Liver (tissue), 9 donors: ENCODE data around the gene FRMD6. TPM values are rescaled to one million over a fixed set of nuclear protein-coding genes. Genes with fewer than 3 reads are reported as not detected.

ENCODE experiments used
- DNase-seq: peaks from one replicate; pipeline ENCODE4 v3.0.0-alpha.2; 2017; ENCODE audit warnings: low spot score
- H3K27ac ChIP-seq, 2 donors: one replicate each; pipeline ENCODE4 v1.7.0; 2013; ENCODE audit warnings: inconsistent platforms in 2 of 2, low read length in 2 of 2, control low read depth in 1 of 2, low read depth in 1 of 2, mild to moderate bottlenecking in 1 of 2
- H3K27me3 ChIP-seq, 4 donors: one replicate each; pipeline versions ENCODE4 v1.6.1 to v1.7.0; 2013; ENCODE audit warnings: low read length in 3 of 4, inconsistent platforms in 1 of 4, mild to moderate bottlenecking in 1 of 4, moderate library complexity in 1 of 4; ENCODE audit not compliant: control insufficient read depth in 4 of 4, insufficient read depth in 4 of 4
- H3K36me3 ChIP-seq, 4 donors: one replicate each; pipeline versions ENCODE4 v1.6.1 to v1.7.0; 2013; ENCODE audit warnings: low read length in 3 of 4, mild to moderate bottlenecking in 3 of 4, low read depth in 1 of 4, moderate library complexity in 1 of 4; ENCODE audit not compliant: control insufficient read depth in 4 of 4, insufficient read depth in 3 of 4
- H3K4me1 ChIP-seq, 4 donors: one replicate each; pipeline versions ENCODE4 v1.6.1 to v1.7.0; 2013; ENCODE audit warnings: low read length in 3 of 4, mild to moderate bottlenecking in 3 of 4, moderate library complexity in 1 of 4; ENCODE audit not compliant: control insufficient read depth in 4 of 4, insufficient read depth in 4 of 4
- H3K4me3 ChIP-seq, 3 donors: one replicate each; pipeline versions ENCODE4 v1.6.1 to v1.7.0; 2013; ENCODE audit warnings: low read length in 3 of 3, control low read depth in 1 of 3, low read depth in 1 of 3, mild to moderate bottlenecking in 1 of 3
- H3K9ac ChIP-seq, 2 donors: one replicate each; pipeline ENCODE4 v1.7.0; 2013; ENCODE audit warnings: low read length in 2 of 2, mild to moderate bottlenecking in 2 of 2, moderate library complexity in 2 of 2, control low read depth in 1 of 2, low read depth in 1 of 2
- H3K9me3 ChIP-seq, 4 donors: one replicate each; pipeline versions ENCODE4 v1.6.1 to v1.7.0; 2013; ENCODE audit warnings: low read length in 3 of 4; ENCODE audit not compliant: control insufficient read depth in 4 of 4
- EGR1 ChIP-seq, 2 donors: IDR thresholded peaks; 2 replicates each; pipeline ENCODE4 v1.6.1; 2016 to 2018; ENCODE audit warnings: antibody characterized with exemption in 2 of 2, low read depth in 2 of 2
- FOXA1 ChIP-seq: IDR thresholded peaks from 2 replicates; pipeline ENCODE4 v1.6.1; 2016; ENCODE audit warnings: antibody characterized with exemption
- FOXA2 ChIP-seq: IDR thresholded peaks from 2 replicates; pipeline ENCODE4 v1.6.1; 2016; ENCODE audit warnings: antibody characterized with exemption
- GABPA ChIP-seq, 2 donors: IDR thresholded peaks in 1 of 2; conservative IDR thresholded peaks in 1 of 2; 2 replicates each; pipeline ENCODE4 v1.6.1; 2016; ENCODE audit warnings: antibody characterized with exemption in 2 of 2, mild to moderate bottlenecking in 1 of 2, moderate library complexity in 1 of 2
- HNF4A ChIP-seq, 2 donors: conservative IDR thresholded peaks; 2 replicates each; pipeline ENCODE4 v1.6.1; 2016; ENCODE audit warnings: antibody characterized with exemption in 2 of 2, mild to moderate bottlenecking in 2 of 2
- HNF4G ChIP-seq: IDR thresholded peaks from 2 replicates; pipeline ENCODE4 v1.6.1; 2016; ENCODE audit warnings: antibody characterized with exemption
- JUND ChIP-seq, 2 donors: IDR thresholded peaks; 2 replicates each; pipeline ENCODE4 v1.6.1; 2016; ENCODE audit warnings: antibody characterized with exemption in 2 of 2
- NR2F2 ChIP-seq: IDR thresholded peaks from 2 replicates; pipeline ENCODE4 v1.6.1; 2016; ENCODE audit warnings: antibody characterized with exemption
- SP1 ChIP-seq: IDR thresholded peaks from 2 replicates; pipeline ENCODE4 v1.6.1; 2018; ENCODE audit warnings: antibody characterized with exemption, mild to moderate bottlenecking
- TAF1 ChIP-seq: conservative IDR thresholded peaks from 2 replicates; pipeline ENCODE4 v1.6.1; 2016; ENCODE audit warnings: antibody characterized with exemption, mild to moderate bottlenecking
- YY1 ChIP-seq: IDR thresholded peaks from 2 replicates; pipeline ENCODE4 v1.6.1; 2016; ENCODE audit warnings: antibody characterized with exemption, mild to moderate bottlenecking
- WGBS: extraction: QIAGEN DNeasy Blood & Tissue Kit; methylation state at CpG from one replicate; pipeline ENCODE4 v1.1.7; 2013; 5-methylcytosine and 5-hydroxymethylcytosine counted together
- polyA plus RNA-seq, 2 donors: library from polyadenylated mRNA; stranded (reverse) in 1 of 2; unstranded in 1 of 2; fragments of 200-250 nt in 1 of 2; fragments of >200 nt in 1 of 2; fragmentation: Nextera tagmentation in 1 of 2; extraction: Ambion mirVana in 1 of 2; gene quantifications; one replicate each; pipeline versions ENCODE4 v1.2.1 to v1.2.3, GENCODE V29; 2013 to 2015
- total RNA-seq, 2 donors: library from RNA; depleted of rRNA; stranded (reverse); fragments of >200 nt; gene quantifications; one replicate each; pipeline ENCODE4 v1.2.3, GENCODE V29; 2014
- TF ChIP-seq, protein P1 (sequence below): fragments of 150-350 bp; IDR thresholded peaks from 2 replicates; pipeline ENCODE4 v1.5.1; 2017; ENCODE audit warnings: improper control_type of control experiment, low read depth, low read length; ENCODE audit not compliant: missing input control
- TF ChIP-seq, protein P2 (sequence below): IDR thresholded peaks from 2 replicates; pipeline ENCODE4 v1.6.1; 2016; ENCODE audit warnings: antibody characterized with exemption
- TF ChIP-seq, protein P3 (sequence below): IDR thresholded peaks from 2 replicates; pipeline ENCODE4 v1.6.1; 2016; ENCODE audit warnings: antibody characterized with exemption, mild to moderate bottlenecking
- TF ChIP-seq, protein P4 (sequence below): IDR thresholded peaks from 2 replicates; pipeline ENCODE4 v1.6.1; 2016; ENCODE audit warnings: antibody characterized with exemption
- donor health status: healthy.
- donor health status: healthy.
- donor health status: healthy.
- donor health status: healthy.
- donor health status: healthy.

Gene FRMD6
- total and polyA plus RNA-seq, 4 donors = 2.4 to 10.0 (median 3.4) TPM

DNA sequence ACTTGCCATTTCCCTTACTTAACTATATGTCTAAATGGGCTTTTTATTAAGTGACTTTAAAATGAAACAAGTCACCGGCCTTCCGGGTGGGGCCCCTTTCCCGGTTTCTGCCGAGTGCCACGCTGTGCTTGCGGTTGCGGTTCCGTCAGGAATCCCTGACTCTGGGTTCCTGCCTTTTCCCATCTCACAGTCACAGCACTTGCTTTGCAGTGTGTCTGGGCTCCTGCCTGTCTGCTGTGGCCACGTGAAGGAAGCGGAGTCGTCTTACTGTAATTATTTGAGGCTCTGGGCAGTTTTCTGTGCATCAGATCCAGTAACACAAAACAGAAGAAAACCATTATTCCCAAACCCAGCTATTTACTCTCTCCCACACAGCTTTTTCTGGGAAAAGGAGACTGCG is 44.0 kb upstream of the FRMD6 start:
- H3K27ac ChIP-seq = no peak overlapping the region
- WGBS = 85% methylated on average over 12 of the region's 12 CpGs
- H3K4me3 ChIP-seq = no peak overlapping the region
- H3K9me3 ChIP-seq = no peaks in the 10 kb centered on the region
- TF ChIP-seq YY1 (no peak), SP1 (no peak), GABPA (IDR thresholded peaks at IDR 0.05 in 1 of 2, conservative IDR thresholded peaks at IDR 0.05 in 1 of 2) (no peak), EGR1 (IDR thresholded peaks at IDR 0.05; ENCODE audit: low read depth in 2 of 2) (no peak), FOXA1 (no peak)
- H3K9ac ChIP-seq = no peak overlapping the region
- no peaks in the 10 kb centered on the region for H3K4me1 ChIP-seq
- H3K36me3 ChIP-seq = no peaks in the 10 kb centered on the region
- peaks cover 0 to 2% (median 0%) of the 10 kb centered on the region in 4 donors for H3K27me3 ChIP-seq
- DNase-seq = no peak

DNA sequence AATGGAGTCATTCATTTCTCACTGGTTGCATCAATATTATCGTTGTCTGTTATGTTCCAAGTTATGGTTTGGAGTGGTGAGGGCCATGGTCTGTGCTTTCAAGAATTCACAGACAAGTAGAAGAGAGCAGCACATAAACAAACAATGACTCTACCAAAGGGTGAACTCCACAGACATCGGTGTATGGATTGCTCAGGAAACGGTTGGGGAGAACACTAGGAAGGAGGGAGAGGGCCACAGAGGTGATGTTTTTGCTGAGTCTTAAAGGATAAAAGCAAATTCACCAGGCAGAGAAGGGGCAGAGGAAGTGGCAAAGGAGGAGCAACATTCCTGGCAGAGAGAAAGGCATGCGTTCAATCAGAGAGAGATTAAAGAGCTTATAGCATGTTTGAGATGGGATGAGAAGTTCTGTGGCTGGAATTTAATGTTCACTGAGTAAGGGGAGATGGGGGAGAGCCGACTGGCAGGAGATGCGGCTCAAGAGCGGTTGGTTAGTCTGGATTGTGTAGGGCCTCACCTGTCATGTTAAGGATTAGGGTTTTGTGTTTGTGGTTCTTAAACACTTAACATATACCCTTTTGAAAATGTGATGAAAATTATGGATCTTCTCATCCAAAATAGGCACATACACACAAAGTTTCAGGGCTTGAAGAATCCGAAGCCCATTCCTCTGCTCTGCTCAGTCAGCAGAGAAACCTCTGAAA is 42.3 kb upstream of the FRMD6 start:
- Histone ChIP-seq H3K27ac (no peak overlapping the region), H3K9me3 (no peaks in the 10 kb centered on the region), H3K27me3 (peaks cover 0 to 2% (median 0%) of the 10 kb centered on the region in 4 donors), H3K4me1 (no peaks in the 10 kb centered on the region), H3K4me3 (no peak overlapping the region), H3K36me3 (no peaks in the 10 kb centered on the region), H3K9ac (no peak overlapping the region)
- TF ChIP-seq TAF1 (no peak), SP1 (no peak), JUND (IDR thresholded peaks at IDR 0.05) (no peak)
- WGBS = 72% methylated on average over 8 of the region's 8 CpGs
- DNase-seq = no peak

DNA sequence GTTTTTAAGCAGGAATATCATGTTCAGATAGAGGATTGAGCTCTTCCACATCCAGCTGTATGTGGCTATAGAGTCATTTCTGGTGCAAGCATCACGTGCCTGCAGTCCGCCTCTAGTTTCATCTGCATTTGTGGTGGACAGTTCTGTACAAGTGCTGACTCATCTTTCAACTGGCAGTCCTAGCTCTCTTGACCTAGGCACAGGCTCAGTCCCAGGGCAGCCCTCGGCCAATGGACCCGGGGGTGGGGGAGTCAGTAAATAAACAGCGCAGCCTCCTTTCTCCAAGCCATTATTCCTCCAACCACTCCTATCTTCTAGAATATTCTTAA is 41.8 kb upstream of the FRMD6 start:
- TF ChIP-seq GABPA (IDR thresholded peaks at IDR 0.05 in 1 of 2, conservative IDR thresholded peaks at IDR 0.05 in 1 of 2) (no peak), FOXA2 (no peak), YY1 (no peak)
- TF ChIP-seq, protein P1, sequence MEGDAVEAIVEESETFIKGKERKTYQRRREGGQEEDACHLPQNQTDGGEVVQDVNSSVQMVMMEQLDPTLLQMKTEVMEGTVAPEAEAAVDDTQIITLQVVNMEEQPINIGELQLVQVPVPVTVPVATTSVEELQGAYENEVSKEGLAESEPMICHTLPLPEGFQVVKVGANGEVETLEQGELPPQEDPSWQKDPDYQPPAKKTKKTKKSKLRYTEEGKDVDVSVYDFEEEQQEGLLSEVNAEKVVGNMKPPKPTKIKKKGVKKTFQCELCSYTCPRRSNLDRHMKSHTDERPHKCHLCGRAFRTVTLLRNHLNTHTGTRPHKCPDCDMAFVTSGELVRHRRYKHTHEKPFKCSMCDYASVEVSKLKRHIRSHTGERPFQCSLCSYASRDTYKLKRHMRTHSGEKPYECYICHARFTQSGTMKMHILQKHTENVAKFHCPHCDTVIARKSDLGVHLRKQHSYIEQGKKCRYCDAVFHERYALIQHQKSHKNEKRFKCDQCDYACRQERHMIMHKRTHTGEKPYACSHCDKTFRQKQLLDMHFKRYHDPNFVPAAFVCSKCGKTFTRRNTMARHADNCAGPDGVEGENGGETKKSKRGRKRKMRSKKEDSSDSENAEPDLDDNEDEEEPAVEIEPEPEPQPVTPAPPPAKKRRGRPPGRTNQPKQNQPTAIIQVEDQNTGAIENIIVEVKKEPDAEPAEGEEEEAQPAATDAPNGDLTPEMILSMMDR = no peak
- Histone ChIP-seq H3K9me3 (no peaks in the 10 kb centered on the region), H3K36me3 (no peaks in the 10 kb centered on the region), H3K27ac (no peak overlapping the region), H3K27me3 (peaks cover 0 to 2% (median 0%) of the 10 kb centered on the region in 4 donors), H3K4me1 (no peaks in the 10 kb centered on the region), H3K9ac (no peak overlapping the region), H3K4me3 (no peak overlapping the region)
- WGBS = 77% methylated on average over 5 of the region's 5 CpGs
- no peak for DNase-seq

DNA sequence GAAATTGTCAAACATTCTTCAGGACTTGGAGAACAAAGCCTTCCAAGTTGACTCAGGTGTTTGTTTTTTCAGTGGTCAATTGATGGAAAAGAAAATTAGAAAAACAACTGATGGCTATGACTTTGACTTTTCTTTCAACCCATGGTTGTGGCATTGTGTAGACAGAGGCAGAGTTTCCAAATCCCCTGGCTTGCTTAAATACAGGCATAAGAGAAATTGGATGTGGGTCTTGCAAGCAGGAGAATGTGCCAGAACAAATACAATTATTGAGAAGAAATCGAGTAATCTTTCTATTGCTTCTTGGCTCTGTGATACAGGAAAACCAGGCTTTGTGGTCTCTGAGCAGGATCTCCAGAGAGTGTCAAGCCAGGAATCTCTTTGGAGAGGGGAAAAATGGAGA is 40.9 kb upstream of the FRMD6 start:
- no peak overlapping the region for H3K9ac ChIP-seq
- no peak overlapping the region for H3K4me3 ChIP-seq
- H3K27me3 ChIP-seq = peaks cover 0 to 2% (median 0%) of the 10 kb centered on the region in 4 donors
- no peaks in the 10 kb centered on the region for H3K9me3 ChIP-seq
- H3K27ac ChIP-seq = no peak overlapping the region
- 91% methylated on average over 1 of the region's 1 CpG for WGBS
- H3K4me1 ChIP-seq = no peaks in the 10 kb centered on the region
- H3K36me3 ChIP-seq = no peaks in the 10 kb centered on the region
- no peak for DNase-seq
- TF ChIP-seq TAF1 = no peak
- TF ChIP-seq, protein P2, sequence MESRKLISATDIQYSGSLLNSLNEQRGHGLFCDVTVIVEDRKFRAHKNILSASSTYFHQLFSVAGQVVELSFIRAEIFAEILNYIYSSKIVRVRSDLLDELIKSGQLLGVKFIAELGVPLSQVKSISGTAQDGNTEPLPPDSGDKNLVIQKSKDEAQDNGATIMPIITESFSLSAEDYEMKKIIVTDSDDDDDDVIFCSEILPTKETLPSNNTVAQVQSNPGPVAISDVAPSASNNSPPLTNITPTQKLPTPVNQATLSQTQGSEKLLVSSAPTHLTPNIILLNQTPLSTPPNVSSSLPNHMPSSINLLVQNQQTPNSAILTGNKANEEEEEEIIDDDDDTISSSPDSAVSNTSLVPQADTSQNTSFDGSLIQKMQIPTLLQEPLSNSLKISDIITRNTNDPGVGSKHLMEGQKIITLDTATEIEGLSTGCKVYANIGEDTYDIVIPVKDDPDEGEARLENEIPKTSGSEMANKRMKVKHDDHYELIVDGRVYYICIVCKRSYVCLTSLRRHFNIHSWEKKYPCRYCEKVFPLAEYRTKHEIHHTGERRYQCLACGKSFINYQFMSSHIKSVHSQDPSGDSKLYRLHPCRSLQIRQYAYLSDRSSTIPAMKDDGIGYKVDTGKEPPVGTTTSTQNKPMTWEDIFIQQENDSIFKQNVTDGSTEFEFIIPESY = no peak
- TF ChIP-seq HNF4G = no peak
- TF ChIP-seq YY1 = no peak
- TF ChIP-seq, protein P3, sequence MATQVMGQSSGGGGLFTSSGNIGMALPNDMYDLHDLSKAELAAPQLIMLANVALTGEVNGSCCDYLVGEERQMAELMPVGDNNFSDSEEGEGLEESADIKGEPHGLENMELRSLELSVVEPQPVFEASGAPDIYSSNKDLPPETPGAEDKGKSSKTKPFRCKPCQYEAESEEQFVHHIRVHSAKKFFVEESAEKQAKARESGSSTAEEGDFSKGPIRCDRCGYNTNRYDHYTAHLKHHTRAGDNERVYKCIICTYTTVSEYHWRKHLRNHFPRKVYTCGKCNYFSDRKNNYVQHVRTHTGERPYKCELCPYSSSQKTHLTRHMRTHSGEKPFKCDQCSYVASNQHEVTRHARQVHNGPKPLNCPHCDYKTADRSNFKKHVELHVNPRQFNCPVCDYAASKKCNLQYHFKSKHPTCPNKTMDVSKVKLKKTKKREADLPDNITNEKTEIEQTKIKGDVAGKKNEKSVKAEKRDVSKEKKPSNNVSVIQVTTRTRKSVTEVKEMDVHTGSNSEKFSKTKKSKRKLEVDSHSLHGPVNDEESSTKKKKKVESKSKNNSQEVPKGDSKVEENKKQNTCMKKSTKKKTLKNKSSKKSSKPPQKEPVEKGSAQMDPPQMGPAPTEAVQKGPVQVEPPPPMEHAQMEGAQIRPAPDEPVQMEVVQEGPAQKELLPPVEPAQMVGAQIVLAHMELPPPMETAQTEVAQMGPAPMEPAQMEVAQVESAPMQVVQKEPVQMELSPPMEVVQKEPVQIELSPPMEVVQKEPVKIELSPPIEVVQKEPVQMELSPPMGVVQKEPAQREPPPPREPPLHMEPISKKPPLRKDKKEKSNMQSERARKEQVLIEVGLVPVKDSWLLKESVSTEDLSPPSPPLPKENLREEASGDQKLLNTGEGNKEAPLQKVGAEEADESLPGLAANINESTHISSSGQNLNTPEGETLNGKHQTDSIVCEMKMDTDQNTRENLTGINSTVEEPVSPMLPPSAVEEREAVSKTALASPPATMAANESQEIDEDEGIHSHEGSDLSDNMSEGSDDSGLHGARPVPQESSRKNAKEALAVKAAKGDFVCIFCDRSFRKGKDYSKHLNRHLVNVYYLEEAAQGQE = no peak
- TF ChIP-seq HNF4A (conservative IDR thresholded peaks at IDR 0.05) = no peak
- TF ChIP-seq FOXA2 = no peak
- no peak for TF ChIP-seq EGR1 (IDR thresholded peaks at IDR 0.05; ENCODE audit: low read depth in 2 of 2)
- no peak for TF ChIP-seq FOXA1
- TF ChIP-seq, protein P4, sequence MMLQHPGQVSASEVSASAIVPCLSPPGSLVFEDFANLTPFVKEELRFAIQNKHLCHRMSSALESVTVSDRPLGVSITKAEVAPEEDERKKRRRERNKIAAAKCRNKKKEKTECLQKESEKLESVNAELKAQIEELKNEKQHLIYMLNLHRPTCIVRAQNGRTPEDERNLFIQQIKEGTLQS = no peak
- TF ChIP-seq GABPA (IDR thresholded peaks at IDR 0.05 in 1 of 2, conservative IDR thresholded peaks at IDR 0.05 in 1 of 2) = no peak
- TF ChIP-seq SP1 = no peak
- TF ChIP-seq JUND (IDR thresholded peaks at IDR 0.05) = no peak
- TF ChIP-seq NR2F2 = no peak
